Mammary epithelial cell (primary cell): ENCODE measurements around the gene LAMA4.

Experiments
- CTCF ChIP-seq, 2 donors: IDR thresholded peaks in 1 of 2; conservative IDR thresholded peaks in 1 of 2; 2 replicates each; pipeline ENCODE4 v1.5.1; 2011 to 2012; ENCODE audit warnings: inconsistent platforms in 2 of 2, low read length in 2 of 2, mild to moderate bottlenecking in 2 of 2, control low read depth in 1 of 2, low read depth in 1 of 2; ENCODE audit not compliant: insufficient read depth in 1 of 2; ENCODE audit errors: extremely low read depth in 1 of 2
- EZH2 ChIP-seq: IDR thresholded peaks from 2 replicates; pipeline ENCODE4 v1.6.1; 2012; ENCODE audit warnings: low read length, inconsistent platforms, borderline replicate concordance

- TF ChIP-seq CTCF (conservative IDR thresholded peaks at IDR 0.05 in 1 of 2, IDR thresholded peaks at IDR 0.05 in 1 of 2; ENCODE audit: extremely low read depth in 1 of 2, insufficient read depth in 1 of 2, low read depth in 1 of 2, low read length in 2 of 2) (no peak), EZH2 (no peak)
Measured at GRCh38 chr6:112141707-112142106, 112.7 kb downstream of the LAMA4 start.
